Measurements from ENCODE around the gene ST6GALNAC3. TPM values are rescaled to one million over a fixed set of nuclear protein-coding genes. Genes with fewer than 3 reads are reported as not detected.

Gene ST6GALNAC3
- total RNA-seq, 1 donor from 2014 or later = 25.8 TPM

- no peak for DNase-seq (ENCODE audit: low spot score)
Observed at GRCh38 chr1:76187436-76187835, 112.9 kb downstream of the ST6GALNAC3 start.

- DNase-seq (ENCODE audit: low spot score) = no peak
Observed at GRCh38 chr1:76189310-76189709, 114.8 kb downstream of the ST6GALNAC3 start.

- DNase-seq (ENCODE audit: low spot score) = no peak
Observed at GRCh38 chr1:76190749-76191424, 116.3 kb downstream of the ST6GALNAC3 start.

GRCh38 chr1:76191561-76191960 lies 117.0 kb downstream of the ST6GALNAC3 start:
- DNase-seq (ENCODE audit: low spot score) = no peak

GRCh38 chr1:76198452-76198851 lies 123.9 kb downstream of the ST6GALNAC3 start:
- DNase-seq (ENCODE audit: low spot score) = no peak

GRCh38 chr1:76202670-76203069 lies 128.1 kb downstream of the ST6GALNAC3 start:
- no peak for DNase-seq (ENCODE audit: low spot score)

GRCh38 chr1:76203127-76203526 lies 128.6 kb downstream of the ST6GALNAC3 start:
- no peak for DNase-seq (ENCODE audit: low spot score)

GRCh38 chr1:76209238-76209637 lies 134.7 kb downstream of the ST6GALNAC3 start:
- DNase-seq (ENCODE audit: low spot score) = no peak

GRCh38 chr1:76209648-76210047 lies 135.1 kb downstream of the ST6GALNAC3 start:
- no peak for DNase-seq (ENCODE audit: low spot score)

GRCh38 chr1:76210160-76210559 lies 135.6 kb downstream of the ST6GALNAC3 start:
- no peak for DNase-seq (ENCODE audit: low spot score)

GRCh38 chr1:76218888-76219287 lies 144.3 kb downstream of the ST6GALNAC3 start:
- DNase-seq (ENCODE audit: low spot score) = no peak

GRCh38 chr1:76219366-76219818 lies 144.8 kb downstream of the ST6GALNAC3 start:
- no peak for DNase-seq (ENCODE audit: low spot score)

- DNase-seq (ENCODE audit: low spot score) = no peak
Observed at GRCh38 chr1:76224752-76225151, 150.2 kb downstream of the ST6GALNAC3 start.

- DNase-seq (ENCODE audit: low spot score) = no peak
Observed at GRCh38 chr1:76225526-76225925, 151.0 kb downstream of the ST6GALNAC3 start.

- no peak for DNase-seq (ENCODE audit: low spot score)
Observed at GRCh38 chr1:76227621-76228020, 153.1 kb downstream of the ST6GALNAC3 start.

- no peak for DNase-seq (ENCODE audit: low spot score)
Observed at GRCh38 chr1:76229279-76230005, 154.9 kb downstream of the ST6GALNAC3 start.

GRCh38 chr1:76230842-76231281 lies 156.3 kb downstream of the ST6GALNAC3 start:
- no peak for DNase-seq (ENCODE audit: low spot score)

- no peak for DNase-seq (ENCODE audit: low spot score)
Observed at GRCh38 chr1:76231320-76231719, 156.8 kb downstream of the ST6GALNAC3 start.

GRCh38 chr1:76232666-76233065 lies 158.1 kb downstream of the ST6GALNAC3 start:
- no peak for DNase-seq (ENCODE audit: low spot score)

GRCh38 chr1:76234061-76234460 lies 159.5 kb downstream of the ST6GALNAC3 start:
- DNase-seq (ENCODE audit: low spot score) = no peak

- DNase-seq (ENCODE audit: low spot score) = no peak
Observed at GRCh38 chr1:76237211-76237610, 162.7 kb downstream of the ST6GALNAC3 start.

GRCh38 chr1:76238094-76238628 lies 163.6 kb downstream of the ST6GALNAC3 start:
- DNase-seq (ENCODE audit: low spot score) = no peak

Measured in mesenteric fat pad (tissue), 1 donor.